Measurements from ENCODE around the gene SRSF12. TPM values are rescaled to one million over a fixed set of nuclear protein-coding genes. Genes with fewer than 3 reads are reported as not detected.

SRSF12 gene
- total and polyA plus RNA-seq, 8 donors = 0.37 to 1.6 (median 0.79) TPM

- ATAC-seq (peak; percentile 25 to 49 (median 32)), FAIRE-seq (peak; percentile 77), DNase-seq (no peak)
- peak overlapping the region; percentile 93 to 97 (median 94) for H3K27ac ChIP-seq
- no peaks in the 10 kb centered on the region for H3K27me3 ChIP-seq
- no peaks in the 10 kb centered on the region for H3K9me3 ChIP-seq
- 4% methylated on average over 17 of the region's 17 CpGs for WGBS, 2 donors
- peak overlapping the region; percentile 58 to 90 (median 76) for H3K4me3 ChIP-seq
- no peaks in the 10 kb centered on the region for H3K36me3 ChIP-seq
- H3K4me1 ChIP-seq = peaks cover 6 to 16% (median 13%) of the 10 kb centered on the region in 3 donors
- TF ChIP-seq CTCF (IDR thresholded peaks at IDR 0.05) = no peak
- intact Hi-C loops (cut with DNase I) = no loop called here
These were observed 27.5 kb upstream of the SRSF12 start for GRCh38 chr6:89145091-89145955.

GRCh38 chr6:89144354-89144906 lies 26.6 kb upstream of the SRSF12 start:
- Histone ChIP-seq H3K4me3 (no peak overlapping the region), H3K27me3 (no peaks in the 10 kb centered on the region), H3K4me1 (peaks cover 7 to 23% (median 20%) of the 10 kb centered on the region in 3 donors), H3K36me3 (no peaks in the 10 kb centered on the region), H3K27ac (no peak overlapping the region), H3K9me3 (no peaks in the 10 kb centered on the region)
- intact Hi-C loops (cut with DNase I) = no loop called here
- FAIRE-seq (no peak), DNase-seq (no peak), ATAC-seq (no peak)
- TF ChIP-seq CTCF (IDR thresholded peaks at IDR 0.05) = no peak
- WGBS, 2 donors = 55 to 68% methylated on average over 2 of the region's 2 CpGs

- no peak for FAIRE-seq
- Histone ChIP-seq H3K4me3 (no peak overlapping the region), H3K27me3 (no peaks in the 10 kb centered on the region), H3K4me1 (peaks cover 7 to 19% (median 18%) of the 10 kb centered on the region in 3 donors), H3K9me3 (no peaks in the 10 kb centered on the region), H3K27ac (peak overlapping the region in 2 of 4 donors; percentile 56 to 58), H3K36me3 (no peaks in the 10 kb centered on the region)
- TF ChIP-seq CTCF (IDR thresholded peaks at IDR 0.05) = no peak
- peak in 2 of 6 donors; percentile 14 to 30 for DNase-seq
- intact Hi-C loops (cut with DNase I) = no loop called here
- peak; percentile 94 to 99 (median 98) for ATAC-seq
- 41 to 48% methylated on average over 7 of the region's 7 CpGs for WGBS, 2 donors
These were observed 22.7 kb upstream of the SRSF12 start for GRCh38 chr6:89140347-89141156.

- H3K27ac ChIP-seq = peak overlapping the region in 2 of 4 donors; percentile 39 to 56
- DNase-seq = no peak
- H3K9me3 ChIP-seq = no peaks in the 10 kb centered on the region
- no peaks in the 10 kb centered on the region for H3K36me3 ChIP-seq
- intact Hi-C loops (cut with DNase I) = no loop called here
- no peak overlapping the region for H3K4me3 ChIP-seq
- no peaks in the 10 kb centered on the region for H3K27me3 ChIP-seq
- WGBS, 2 donors = 60 to 68% methylated on average over 5 of the region's 5 CpGs
- H3K4me1 ChIP-seq = peaks cover 7 to 19% (median 18%) of the 10 kb centered on the region in 3 donors
- FAIRE-seq = no peak
- TF ChIP-seq CTCF (IDR thresholded peaks at IDR 0.05) = no peak
- peak in 3 of 4 donors; percentile 12 to 36 (median 28) for ATAC-seq
These were observed 21.9 kb upstream of the SRSF12 start for GRCh38 chr6:89139509-89140346.
